ENCODE data around the gene SLF1.

Gene SLF1

GRCh38 chr5:94725142-94725541 lies 106.7 kb downstream of the SLF1 start:
- no peak for DNase-seq

GRCh38 chr5:94731471-94731870 lies 113.0 kb downstream of the SLF1 start:
- DNase-seq = no peak

GRCh38 chr5:94736498-94736897 lies 118.0 kb downstream of the SLF1 start:
- no peak for DNase-seq

GRCh38 chr5:94740286-94740685 lies 121.8 kb downstream of the SLF1 start:
- no peak for DNase-seq

GRCh38 chr5:94742852-94743251 lies 124.4 kb downstream of the SLF1 start:
- DNase-seq = no peak

- no peak for DNase-seq
Measured at GRCh38 chr5:94744906-94745305, 126.4 kb downstream of the SLF1 start.

GRCh38 chr5:94745786-94746730 lies 127.6 kb downstream of the SLF1 start:
- no peak for DNase-seq

- no peak for DNase-seq
Measured at GRCh38 chr5:94746731-94747124, 128.3 kb downstream of the SLF1 start.
